ENCODE measurements around the gene DNMT3A.

- TF ChIP-seq CTCF (conservative IDR thresholded peaks at IDR 0.05; ENCODE audit: low read length) (no peak), EZH2phosphoT487 (IDR thresholded peaks at IDR 0.05; ENCODE audit: borderline replicate concordance) (no peak)
Observed at GRCh38 chr2:25238920-25239319, 102.8 kb downstream of the DNMT3A start.

All from Loucy (cell line).